ENCODE results near the gene PCSK9.
"Not testable (repeated sequence)": the region's sequence is repeated elsewhere in the genome, so short reads cannot be mapped to it uniquely, and the experiment has no call there.

PCSK9 gene

GRCh38 chr1:55031098-55031497 is 8.2 kb upstream of the PCSK9 start:
- 93 to 98% methylated on average over 5 of the region's 5 CpGs for WGBS, 2 experiments
- not testable (repeated sequence) for H3K27me3 ChIP-seq (ENCODE audit: control insufficient read depth, insufficient read depth, low read length, poor library complexity, severe bottlenecking); H3K27ac ChIP-seq (ENCODE audit: insufficient read depth, low read depth, low read length, poor library complexity, severe bottlenecking); H3K4me1 ChIP-seq (ENCODE audit: control insufficient read depth, insufficient read depth, low read length); H3K36me3 ChIP-seq (ENCODE audit: control insufficient read depth, insufficient read depth, low read length); H3K4me3 ChIP-seq (ENCODE audit: insufficient read depth, low read depth, low read length); H3K9me3 ChIP-seq (ENCODE audit: control insufficient read depth, low read length)

- H3K9me3 ChIP-seq (ENCODE audit: control insufficient read depth, low read length) = no peaks in the 10 kb centered on the region
- WGBS, 2 experiments = 81 to 83% methylated on average over 7 of the region's 7 CpGs
- H3K36me3 ChIP-seq (ENCODE audit: control insufficient read depth, insufficient read depth, low read length) = no peaks in the 10 kb centered on the region
- no peak overlapping the region for H3K27ac ChIP-seq (ENCODE audit: insufficient read depth, low read depth, low read length, poor library complexity, severe bottlenecking)
- H3K4me1 ChIP-seq (ENCODE audit: control insufficient read depth, insufficient read depth, low read length) = no peaks in the 10 kb centered on the region
- H3K4me3 ChIP-seq (ENCODE audit: insufficient read depth, low read depth, low read length) = no peak overlapping the region
- peaks cover 12% of the 10 kb centered on the region for H3K27me3 ChIP-seq (ENCODE audit: control insufficient read depth, insufficient read depth, low read length, poor library complexity, severe bottlenecking)
Observed at GRCh38 chr1:55033265-55033614, 6.1 kb upstream of the PCSK9 start.

- Histone ChIP-seq H3K36me3 (ENCODE audit: control insufficient read depth, insufficient read depth, low read length) (no peaks in the 10 kb centered on the region), H3K9me3 (ENCODE audit: control insufficient read depth, low read length) (no peaks in the 10 kb centered on the region), H3K27me3 (ENCODE audit: control insufficient read depth, insufficient read depth, low read length, poor library complexity, severe bottlenecking) (peaks cover 25% of the 10 kb centered on the region), H3K27ac (ENCODE audit: insufficient read depth, low read depth, low read length, poor library complexity, severe bottlenecking) (no peak overlapping the region), H3K4me1 (ENCODE audit: control insufficient read depth, insufficient read depth, low read length) (no peaks in the 10 kb centered on the region), H3K4me3 (ENCODE audit: insufficient read depth, low read depth, low read length) (no peak overlapping the region)
- 91% methylated on average over 6 of the region's 6 CpGs for WGBS, 2 experiments
Observed at GRCh38 chr1:55034476-55035133, 4.7 kb upstream of the PCSK9 start.

- H3K36me3 ChIP-seq (ENCODE audit: control insufficient read depth, insufficient read depth, low read length) = no peaks in the 10 kb centered on the region
- H3K27ac ChIP-seq (ENCODE audit: insufficient read depth, low read depth, low read length, poor library complexity, severe bottlenecking) = no peak overlapping the region
- H3K4me1 ChIP-seq (ENCODE audit: control insufficient read depth, insufficient read depth, low read length) = no peaks in the 10 kb centered on the region
- peaks cover 38% of the 10 kb centered on the region for H3K27me3 ChIP-seq (ENCODE audit: control insufficient read depth, insufficient read depth, low read length, poor library complexity, severe bottlenecking)
- 83 to 93% methylated on average over 4 of the region's 4 CpGs for WGBS, 2 experiments
- H3K4me3 ChIP-seq (ENCODE audit: insufficient read depth, low read depth, low read length) = no peak overlapping the region
- H3K9me3 ChIP-seq (ENCODE audit: control insufficient read depth, low read length) = no peaks in the 10 kb centered on the region
Observed at GRCh38 chr1:55035904-55036303, 3.4 kb upstream of the PCSK9 start.

- Histone ChIP-seq H3K9me3 (ENCODE audit: control insufficient read depth, low read length) (no peaks in the 10 kb centered on the region), H3K27me3 (ENCODE audit: control insufficient read depth, insufficient read depth, low read length, poor library complexity, severe bottlenecking) (peaks cover 47% of the 10 kb centered on the region)
- WGBS, 2 experiments = 87 to 90% methylated on average over 8 of the region's 8 CpGs
Observed at GRCh38 chr1:55037733-55038551, 1.4 kb upstream of the PCSK9 start.

GRCh38 chr1:55038552-55038838 is 853 bp upstream of the PCSK9 start:
- 94 to 95% methylated on average over 3 of the region's 3 CpGs for WGBS, 2 experiments
- peaks cover 47% of the 10 kb centered on the region for H3K27me3 ChIP-seq (ENCODE audit: control insufficient read depth, insufficient read depth, low read length, poor library complexity, severe bottlenecking)
- H3K4me3 ChIP-seq (ENCODE audit: insufficient read depth, low read depth, low read length) = no peak overlapping the region
- H3K36me3 ChIP-seq (ENCODE audit: control insufficient read depth, insufficient read depth, low read length) = no peaks in the 10 kb centered on the region
- H3K27ac ChIP-seq (ENCODE audit: insufficient read depth, low read depth, low read length, poor library complexity, severe bottlenecking) = no peak overlapping the region
- no peaks in the 10 kb centered on the region for H3K4me1 ChIP-seq (ENCODE audit: control insufficient read depth, insufficient read depth, low read length)
- H3K9me3 ChIP-seq (ENCODE audit: control insufficient read depth, low read length) = no peaks in the 10 kb centered on the region

More at GRCh38 chr1:55037733-55038551, 1.4 kb upstream of the PCSK9 start:
- H3K4me1 ChIP-seq (ENCODE audit: control insufficient read depth, insufficient read depth, low read length) = no peaks in the 10 kb centered on the region
- no peak overlapping the region for H3K4me3 ChIP-seq (ENCODE audit: insufficient read depth, low read depth, low read length)
- H3K27ac ChIP-seq (ENCODE audit: insufficient read depth, low read depth, low read length, poor library complexity, severe bottlenecking) = no peak overlapping the region
- H3K36me3 ChIP-seq (ENCODE audit: control insufficient read depth, insufficient read depth, low read length) = no peaks in the 10 kb centered on the region

- Histone ChIP-seq H3K36me3 (ENCODE audit: control insufficient read depth, insufficient read depth, low read length) (no peaks in the 10 kb centered on the region), H3K4me1 (ENCODE audit: control insufficient read depth, insufficient read depth, low read length) (no peaks in the 10 kb centered on the region), H3K9me3 (ENCODE audit: control insufficient read depth, low read length) (no peaks in the 10 kb centered on the region), H3K27ac (ENCODE audit: insufficient read depth, low read depth, low read length, poor library complexity, severe bottlenecking) (no peak overlapping the region), H3K4me3 (ENCODE audit: insufficient read depth, low read depth, low read length) (peak overlapping the region; percentile 37), H3K27me3 (ENCODE audit: control insufficient read depth, insufficient read depth, low read length, poor library complexity, severe bottlenecking) (peaks cover 47% of the 10 kb centered on the region)
- 44 to 49% methylated on average over 9 of the region's 9 CpGs for WGBS, 2 experiments
Observed at GRCh38 chr1:55038974-55039341, 390 bp upstream of the PCSK9 start.

GRCh38 chr1:55040083-55040932 is 960 bp downstream of the PCSK9 start:
- no peaks in the 10 kb centered on the region for H3K9me3 ChIP-seq (ENCODE audit: control insufficient read depth, low read length)
- no peaks in the 10 kb centered on the region for H3K4me1 ChIP-seq (ENCODE audit: control insufficient read depth, insufficient read depth, low read length)
- WGBS, 2 experiments = 53 to 57% methylated on average over 49 of the region's 49 CpGs
- H3K36me3 ChIP-seq (ENCODE audit: control insufficient read depth, insufficient read depth, low read length) = no peaks in the 10 kb centered on the region
- H3K27ac ChIP-seq (ENCODE audit: insufficient read depth, low read depth, low read length, poor library complexity, severe bottlenecking) = no peak overlapping the region
- peak overlapping the region; percentile 37 for H3K4me3 ChIP-seq (ENCODE audit: insufficient read depth, low read depth, low read length)
- peaks cover 47% of the 10 kb centered on the region for H3K27me3 ChIP-seq (ENCODE audit: control insufficient read depth, insufficient read depth, low read length, poor library complexity, severe bottlenecking)

- no peak overlapping the region for H3K27ac ChIP-seq (ENCODE audit: insufficient read depth, low read depth, low read length, poor library complexity, severe bottlenecking)
- WGBS, 2 experiments = 84 to 86% methylated on average over 5 of the region's 5 CpGs
- H3K4me1 ChIP-seq (ENCODE audit: control insufficient read depth, insufficient read depth, low read length) = no peaks in the 10 kb centered on the region
- H3K4me3 ChIP-seq (ENCODE audit: insufficient read depth, low read depth, low read length) = no peak overlapping the region
- no peaks in the 10 kb centered on the region for H3K9me3 ChIP-seq (ENCODE audit: control insufficient read depth, low read length)
- no peaks in the 10 kb centered on the region for H3K36me3 ChIP-seq (ENCODE audit: control insufficient read depth, insufficient read depth, low read length)
- H3K27me3 ChIP-seq (ENCODE audit: control insufficient read depth, insufficient read depth, low read length, poor library complexity, severe bottlenecking) = peaks cover 47% of the 10 kb centered on the region
Observed at GRCh38 chr1:55040933-55041494, 1.7 kb downstream of the PCSK9 start.

GRCh38 chr1:55041613-55042012 is 2.3 kb downstream of the PCSK9 start:
- H3K9me3 ChIP-seq (ENCODE audit: control insufficient read depth, low read length) = no peaks in the 10 kb centered on the region
- H3K27ac ChIP-seq (ENCODE audit: insufficient read depth, low read depth, low read length, poor library complexity, severe bottlenecking) = no peak overlapping the region
- WGBS, 2 experiments = 66 to 67% methylated on average over 3 of the region's 3 CpGs
- peaks cover 47% of the 10 kb centered on the region for H3K27me3 ChIP-seq (ENCODE audit: control insufficient read depth, insufficient read depth, low read length, poor library complexity, severe bottlenecking)
- no peaks in the 10 kb centered on the region for H3K36me3 ChIP-seq (ENCODE audit: control insufficient read depth, insufficient read depth, low read length)
- no peaks in the 10 kb centered on the region for H3K4me1 ChIP-seq (ENCODE audit: control insufficient read depth, insufficient read depth, low read length)
- no peak overlapping the region for H3K4me3 ChIP-seq (ENCODE audit: insufficient read depth, low read depth, low read length)
